ENCODE data around the gene RSPH1.

DNA sequence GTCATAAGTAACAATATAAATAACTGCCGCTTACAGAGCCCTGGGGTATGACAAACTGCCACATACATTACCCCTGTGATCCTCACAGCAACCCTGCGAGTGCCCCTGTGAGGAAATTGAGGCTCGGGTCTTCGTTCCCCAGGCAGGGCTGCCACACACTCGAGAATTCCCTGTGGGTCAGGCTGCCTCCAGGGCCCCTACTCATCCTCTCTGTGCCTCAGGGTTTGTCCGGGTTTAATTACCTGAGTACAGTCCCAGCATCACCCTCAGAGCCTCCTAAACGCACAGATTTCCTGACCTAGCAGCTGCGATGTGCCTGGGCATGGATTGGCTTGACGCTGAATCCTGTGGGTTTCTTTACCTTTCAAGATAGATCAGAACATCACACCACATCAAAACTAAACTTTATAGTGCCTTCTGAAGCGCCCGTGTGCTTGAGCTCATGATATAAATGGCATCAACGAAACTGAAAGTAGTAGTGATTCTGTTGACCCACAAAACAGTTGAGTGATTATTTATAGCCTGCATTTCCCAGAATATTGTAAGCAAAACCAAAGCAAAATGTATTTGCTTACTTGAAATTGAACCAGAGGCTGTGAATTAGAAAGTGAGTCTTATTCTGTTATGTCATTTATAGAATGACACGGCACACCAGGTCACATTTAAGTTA lies 31.6 kb upstream of the RSPH1 start:
- TF ChIP-seq EZH2 (IDR thresholded peaks at IDR 0.05), result no peak
- no peak for TF ChIP-seq POLR2AphosphoS5 (IDR thresholded peaks at IDR 0.05; ENCODE audit: borderline replicate concordance, low read depth, low read length)
